Endothelial cell of umbilical vein (primary cell): Measurements from ENCODE around the gene USP17L20. TPM values are rescaled to one million over a fixed set of nuclear protein-coding genes. Genes with fewer than 3 reads are reported as not detected.

Experiments used
- polyA plus RNA-seq, 4 experiments: library from polyadenylated mRNA; depleted of rRNA in 3 of 4; stranded (reverse) in 3 of 4; unstranded in 1 of 4; fragments of >200 nt; gene quantifications; 2 replicates each; pipeline versions ENCODE4 v1.2.1 to v1.2.3, GENCODE V29; 2011 to 2012; ENCODE audit warnings: missing spikeins in 1 of 4
- total RNA-seq: library from RNA; stranded (reverse); gene quantifications from 2 replicates; pipeline ENCODE4 v1.2.3, GENCODE V29; 2021

USP17L20 gene
- total and polyA plus RNA-seq, 2 donors (not counting 3 experiments of a cell fraction or from before 2014, with no cell fraction given), result not detected

Other genes with a start within 250 kb of the USP17L20 start
- gene FAM90A26, start 87.7 kb upstream of the USP17L20 start, total RNA-seq, result not detected in 2 replicates
- not detected in 2 replicates for gene FAM90A26, start 87.7 kb upstream of the USP17L20 start, polyA plus RNA-seq
- gene USP17L10, start 47.5 kb upstream of the USP17L20 start, total RNA-seq, result not detected in 2 replicates
- gene USP17L10, start 47.5 kb upstream of the USP17L20 start, polyA plus RNA-seq, result not detected in 2 replicates
- gene USP17L11, start 42.7 kb upstream of the USP17L20 start, total RNA-seq, result not detected in 2 replicates
- gene USP17L11, start 42.7 kb upstream of the USP17L20 start, polyA plus RNA-seq, result not detected in 2 replicates
- not detected in 2 replicates for gene USP17L12, start 38.0 kb upstream of the USP17L20 start, total RNA-seq
- not detected in 2 replicates for gene USP17L12, start 38.0 kb upstream of the USP17L20 start, polyA plus RNA-seq
- gene USP17L13, start 33.2 kb upstream of the USP17L20 start, total RNA-seq, result not detected in 2 replicates
- gene USP17L13, start 33.2 kb upstream of the USP17L20 start, polyA plus RNA-seq, result not detected in 2 replicates
- gene USP17L15, start 23.7 kb upstream of the USP17L20 start, total RNA-seq, result not detected in 2 replicates
- gene USP17L15, start 23.7 kb upstream of the USP17L20 start, polyA plus RNA-seq, result not detected in 2 replicates
- not detected in 2 replicates for gene USP17L17, start 14.2 kb upstream of the USP17L20 start, total RNA-seq
- not detected in 2 replicates for gene USP17L17, start 14.2 kb upstream of the USP17L20 start, polyA plus RNA-seq
- not detected in 2 replicates for gene USP17L18, start 9.5 kb upstream of the USP17L20 start, total RNA-seq
- not detected in 2 replicates for gene USP17L18, start 9.5 kb upstream of the USP17L20 start, polyA plus RNA-seq
- gene USP17L19, start 4.7 kb upstream of the USP17L20 start, total RNA-seq, result not detected in 2 replicates
- not detected in 2 replicates for gene USP17L19, start 4.7 kb upstream of the USP17L20 start, polyA plus RNA-seq
- gene USP17L21, start 4.7 kb downstream of the USP17L20 start, total RNA-seq, result not detected in 2 replicates
- gene USP17L21, start 4.7 kb downstream of the USP17L20 start, polyA plus RNA-seq, result not detected in 2 replicates
- gene USP17L22, start 9.5 kb downstream of the USP17L20 start, total RNA-seq, result not detected in 2 replicates
- gene USP17L22, start 9.5 kb downstream of the USP17L20 start, polyA plus RNA-seq, result not detected in 2 replicates
- gene USP17L24, start 67.0 kb downstream of the USP17L20 start, total RNA-seq, result not detected in 2 replicates
- not detected in 2 replicates for gene USP17L24, start 67.0 kb downstream of the USP17L20 start, polyA plus RNA-seq
- not detected in 2 replicates for gene USP17L25, start 71.8 kb downstream of the USP17L20 start, total RNA-seq
- gene USP17L25, start 71.8 kb downstream of the USP17L20 start, polyA plus RNA-seq, result not detected in 2 replicates
- gene USP17L26, start 76.5 kb downstream of the USP17L20 start, total RNA-seq, result not detected in 2 replicates
- gene USP17L26, start 76.5 kb downstream of the USP17L20 start, polyA plus RNA-seq, result not detected in 2 replicates
- gene USP17L5, start 81.3 kb downstream of the USP17L20 start, total RNA-seq, result not detected in 2 replicates
- not detected in 2 replicates for gene USP17L5, start 81.3 kb downstream of the USP17L20 start, polyA plus RNA-seq
- not detected in 2 replicates for gene USP17L27, start 86.0 kb downstream of the USP17L20 start, total RNA-seq
- gene USP17L27, start 86.0 kb downstream of the USP17L20 start, polyA plus RNA-seq, result not detected in 2 replicates
- not detected in 2 replicates for gene USP17L28, start 90.8 kb downstream of the USP17L20 start, total RNA-seq
- gene USP17L28, start 90.8 kb downstream of the USP17L20 start, polyA plus RNA-seq, result not detected in 2 replicates
- gene USP17L29, start 95.5 kb downstream of the USP17L20 start, total RNA-seq, result not detected in 2 replicates
- not detected in 2 replicates for gene USP17L29, start 95.5 kb downstream of the USP17L20 start, polyA plus RNA-seq
- not detected in 2 replicates for gene USP17L30, start 105.0 kb downstream of the USP17L20 start, total RNA-seq
- not detected in 2 replicates for gene USP17L30, start 105.0 kb downstream of the USP17L20 start, polyA plus RNA-seq
- not detected in 2 replicates for gene DEFB131A, start 186.3 kb downstream of the USP17L20 start, total RNA-seq
- gene DEFB131A, start 186.3 kb downstream of the USP17L20 start, polyA plus RNA-seq, result not detected in 2 replicates